Subcutaneous adipose tissue (tissue), 4 donors: ENCODE measurements around the gene CFAP410. TPM values are rescaled to one million over a fixed set of nuclear protein-coding genes. Genes with fewer than 3 reads are reported as not detected.

Source experiments
- total RNA-seq, 4 donors: library from RNA; depleted of rRNA; stranded (reverse); fragments of >200 nt; gene quantifications; one replicate each; pipeline ENCODE4 v1.1.0, GENCODE V29; 2016
- TF ChIP-seq, protein P1 (sequence below): fragments of 450-650 bp; IDR thresholded peaks from one replicate; pipeline ENCODE4 v1.5.1; 2016; ENCODE audit warnings: low read depth, mild to moderate bottlenecking, control low read depth, antibody characterized with exemption, moderate library complexity

Gene CFAP410
- total RNA-seq, 4 donors from 2014 or later, result 9.1 to 56.7 (median 23.1) TPM

DNA sequence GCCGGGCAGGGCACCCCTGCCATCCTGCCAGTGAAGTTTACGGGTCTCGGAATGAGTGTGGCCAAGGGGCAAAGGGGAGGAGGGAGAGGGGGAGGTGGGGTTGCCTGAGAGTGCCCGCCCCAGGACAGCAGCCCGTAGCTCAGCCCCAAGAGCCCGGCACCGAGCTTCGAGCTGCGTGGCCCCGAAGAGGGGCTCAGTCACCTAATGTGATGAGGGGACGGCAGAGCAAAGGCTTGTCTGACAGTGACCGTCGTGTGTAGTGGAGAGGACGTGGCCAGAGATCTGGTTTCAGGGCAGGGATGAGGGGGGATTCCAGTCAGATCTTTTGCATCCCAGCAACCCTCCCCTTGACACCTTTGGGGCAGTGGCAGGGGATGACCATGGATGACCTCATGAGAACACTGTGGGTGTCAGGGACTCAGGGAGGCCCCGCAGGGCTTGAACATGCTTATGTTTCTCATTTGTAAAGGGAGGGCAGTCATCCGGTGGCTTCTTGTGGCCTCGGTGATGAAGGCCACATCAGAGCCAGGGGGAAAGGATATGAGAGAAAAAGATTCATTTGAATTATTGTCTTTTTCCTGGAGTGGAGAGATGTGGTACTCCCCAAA lies 13.2 kb upstream of the CFAP410 start:
- TF ChIP-seq, protein P1, sequence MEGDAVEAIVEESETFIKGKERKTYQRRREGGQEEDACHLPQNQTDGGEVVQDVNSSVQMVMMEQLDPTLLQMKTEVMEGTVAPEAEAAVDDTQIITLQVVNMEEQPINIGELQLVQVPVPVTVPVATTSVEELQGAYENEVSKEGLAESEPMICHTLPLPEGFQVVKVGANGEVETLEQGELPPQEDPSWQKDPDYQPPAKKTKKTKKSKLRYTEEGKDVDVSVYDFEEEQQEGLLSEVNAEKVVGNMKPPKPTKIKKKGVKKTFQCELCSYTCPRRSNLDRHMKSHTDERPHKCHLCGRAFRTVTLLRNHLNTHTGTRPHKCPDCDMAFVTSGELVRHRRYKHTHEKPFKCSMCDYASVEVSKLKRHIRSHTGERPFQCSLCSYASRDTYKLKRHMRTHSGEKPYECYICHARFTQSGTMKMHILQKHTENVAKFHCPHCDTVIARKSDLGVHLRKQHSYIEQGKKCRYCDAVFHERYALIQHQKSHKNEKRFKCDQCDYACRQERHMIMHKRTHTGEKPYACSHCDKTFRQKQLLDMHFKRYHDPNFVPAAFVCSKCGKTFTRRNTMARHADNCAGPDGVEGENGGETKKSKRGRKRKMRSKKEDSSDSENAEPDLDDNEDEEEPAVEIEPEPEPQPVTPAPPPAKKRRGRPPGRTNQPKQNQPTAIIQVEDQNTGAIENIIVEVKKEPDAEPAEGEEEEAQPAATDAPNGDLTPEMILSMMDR, result no peak

DNA sequence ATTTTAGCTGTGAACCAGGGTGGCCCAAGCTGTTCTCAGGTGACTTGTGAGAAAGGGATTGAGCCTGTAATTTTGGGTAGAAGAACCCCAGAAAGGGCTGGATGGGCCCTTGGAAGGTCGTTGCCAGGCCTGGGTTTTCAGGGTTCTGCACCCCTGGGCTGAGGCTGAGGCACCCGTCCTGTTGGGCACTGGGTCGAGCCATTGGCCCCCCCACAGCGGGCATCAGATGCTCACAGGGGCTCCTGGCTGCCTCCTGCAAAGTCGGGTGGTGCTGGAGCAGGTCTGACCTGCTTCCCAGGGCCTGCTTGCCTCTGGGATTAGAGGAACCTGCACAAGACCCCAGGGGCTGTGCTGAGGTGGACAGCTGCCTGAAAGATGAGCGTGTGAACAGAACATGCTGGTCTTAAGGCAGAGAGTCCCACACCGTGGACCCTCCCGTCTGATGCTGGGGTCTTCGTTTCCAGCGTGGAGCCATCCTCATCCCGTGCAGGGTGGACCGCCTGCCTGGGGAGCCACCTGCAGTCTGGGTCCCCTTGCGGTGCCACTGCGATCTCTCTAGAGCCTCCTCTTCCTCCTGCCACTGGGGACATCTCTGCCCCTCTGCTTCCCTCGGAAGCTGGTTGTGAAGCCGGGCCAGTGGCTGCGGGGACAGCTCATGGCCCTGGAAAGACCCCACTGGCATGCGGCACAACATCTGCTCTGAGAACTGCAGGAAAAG lies 12.5 kb upstream of the CFAP410 start:
- TF ChIP-seq, protein P1, result no peak

DNA sequence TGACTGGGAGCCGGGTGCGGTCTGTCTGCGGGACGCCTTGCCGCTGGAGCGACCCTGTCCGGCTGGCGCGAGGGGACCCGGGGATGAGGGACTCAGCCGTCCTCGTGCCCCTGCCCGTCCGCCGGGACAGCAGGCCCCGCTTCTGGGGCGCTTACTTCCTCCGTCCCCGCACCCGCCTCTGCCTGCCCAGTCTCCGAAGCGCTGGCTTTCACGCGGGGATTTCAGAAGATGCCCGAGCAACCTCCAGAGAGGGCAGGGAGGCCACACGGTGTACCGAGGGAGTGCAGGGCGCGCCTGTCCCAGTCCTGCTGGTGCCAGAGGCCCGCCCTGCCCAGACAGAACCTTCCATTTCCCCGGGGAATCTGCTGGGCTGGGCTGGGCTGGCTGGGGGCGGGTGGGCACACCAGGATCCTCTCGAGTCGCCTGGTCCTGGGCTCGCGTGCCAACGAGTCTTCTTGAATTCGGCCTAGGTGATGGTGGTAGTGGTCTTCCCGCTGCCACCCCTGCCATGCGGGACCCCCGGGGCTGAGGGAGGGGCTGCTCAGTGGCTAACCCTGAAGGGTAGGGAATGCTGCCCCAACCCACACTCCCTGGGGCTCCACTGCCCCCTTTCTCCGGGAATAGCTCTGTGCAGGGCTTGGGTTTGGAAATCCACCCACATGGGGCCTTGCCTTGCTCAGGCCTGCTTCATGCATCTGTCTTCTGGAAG lies 11.7 kb upstream of the CFAP410 start:
- TF ChIP-seq, protein P1, result no peak

DNA sequence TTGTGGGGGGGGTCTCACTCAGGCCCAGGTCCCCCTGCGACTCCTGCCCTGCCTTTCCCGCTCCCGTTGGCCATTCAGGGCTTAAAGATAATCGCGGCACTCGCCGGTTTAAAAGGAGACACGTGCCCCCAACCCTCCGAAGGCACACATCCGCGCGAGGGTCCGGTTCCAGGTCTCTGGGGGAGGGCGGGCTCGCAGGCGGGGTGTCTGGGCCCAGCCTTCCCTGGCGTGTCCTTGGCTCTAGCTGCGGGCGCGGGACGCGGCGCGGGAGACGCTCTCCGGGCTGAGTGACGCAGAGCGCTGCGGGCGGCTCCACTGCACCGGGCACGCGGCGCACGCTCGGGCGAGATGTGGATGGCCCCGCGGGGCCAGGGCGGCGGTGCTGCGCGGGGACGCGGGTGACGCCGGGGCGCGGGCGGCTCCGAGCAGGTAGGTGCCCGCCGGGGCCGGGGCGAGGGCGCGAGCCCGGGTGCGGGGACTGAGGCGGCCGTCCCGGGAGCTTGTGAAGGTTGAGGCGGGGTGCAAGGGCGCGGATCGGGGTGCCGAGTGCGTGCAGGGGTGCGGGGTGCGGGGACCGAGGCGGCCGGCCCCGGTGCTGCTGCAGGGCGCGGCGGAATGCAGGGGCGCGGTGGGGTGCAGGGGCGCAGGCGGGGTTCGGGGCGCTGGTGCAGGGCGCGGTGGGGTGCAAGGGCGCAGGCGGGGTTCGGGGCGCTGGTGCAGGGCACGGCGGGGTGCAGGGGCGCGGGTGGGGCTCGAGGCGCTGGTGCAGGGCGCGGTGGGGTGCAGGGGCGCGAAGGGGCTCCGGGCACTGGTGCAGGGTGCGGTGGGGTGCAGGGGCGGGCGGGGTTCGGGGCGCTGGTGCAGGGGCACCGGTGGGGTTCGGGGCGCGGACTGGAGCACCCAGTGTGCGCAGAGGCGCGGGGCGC lies 10.9 kb upstream of the CFAP410 start:
- TF ChIP-seq, protein P1, result no peak

DNA sequence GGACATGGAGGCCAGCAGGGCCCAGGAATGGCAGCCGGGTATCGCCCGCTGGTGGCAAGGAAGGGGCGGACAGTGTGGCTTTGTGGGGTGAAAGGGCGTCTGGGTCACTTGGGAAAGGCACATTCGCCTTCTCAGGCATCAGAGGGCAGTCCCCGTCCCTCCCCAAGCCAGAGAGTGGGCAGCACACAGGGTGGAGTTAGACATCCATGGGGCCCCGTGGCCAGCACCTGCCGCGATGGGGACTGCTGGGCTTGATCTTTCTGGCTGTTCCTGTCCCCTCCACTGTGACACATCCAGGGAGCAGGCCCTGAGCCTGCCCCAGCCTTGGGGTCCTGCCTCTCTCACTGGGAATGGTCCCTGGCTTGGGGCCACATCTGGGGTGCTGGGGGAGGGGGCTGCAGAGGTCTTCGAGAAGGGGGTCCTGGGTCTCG lies 10.2 kb upstream of the CFAP410 start:
- TF ChIP-seq, protein P1, result no peak

DNA sequence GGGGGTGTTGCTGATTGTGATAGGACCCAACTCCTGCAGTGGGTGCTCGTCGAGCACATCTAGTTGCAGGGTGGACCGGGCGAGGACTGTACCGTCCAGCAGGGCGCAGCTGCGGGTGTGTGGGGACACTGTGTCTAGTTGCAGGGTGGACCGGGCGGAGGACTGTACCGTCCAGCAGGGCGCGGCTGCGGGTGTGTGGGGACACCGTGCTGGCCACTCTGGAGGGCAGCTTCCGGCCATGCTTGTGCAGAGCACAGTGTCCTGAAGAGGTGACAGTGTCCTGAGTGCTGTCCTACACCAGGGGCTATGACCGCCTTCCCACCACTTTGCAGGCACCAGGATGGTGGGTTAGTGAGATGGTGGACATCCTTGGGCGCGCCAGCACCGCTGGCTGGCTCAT lies 9.7 kb upstream of the CFAP410 start:
- TF ChIP-seq, protein P1, result no peak
